ENCODE results near the gene ZNF600.
"Not testable (repeated sequence)": the region's sequence is repeated elsewhere in the genome, so short reads cannot be mapped to it uniquely, and the experiment has no call there.

ZNF600 gene

GRCh38 chr19:52786464-52787354 lies at the start of gene ZNF600:
Gene ZNF600, minus strand, starts transcription at chr19:52786791. Its CDS starts 7,903 bp downstream, at chr19:52778888.
- not testable (repeated sequence) for FAIRE-seq

- not testable (repeated sequence) for FAIRE-seq
Measured at GRCh38 chr19:52834289-52834688, 47.7 kb upstream of the ZNF600 start.

- FAIRE-seq, result not testable (repeated sequence)
Measured at GRCh38 chr19:52833541-52833940, 47.0 kb upstream of the ZNF600 start.

GRCh38 chr19:52829866-52830265 lies 43.3 kb upstream of the ZNF600 start:
- not testable (repeated sequence) for FAIRE-seq

- no peak for FAIRE-seq
Measured at GRCh38 chr19:52825765-52826164, 39.2 kb upstream of the ZNF600 start.

GRCh38 chr19:52823676-52824075 lies 37.1 kb upstream of the ZNF600 start:
- no peak for FAIRE-seq

GRCh38 chr19:52821204-52821960 lies 34.8 kb upstream of the ZNF600 start, which contains the start of gene ZNF28:
Gene ZNF28, minus strand, starts transcription at chr19:52821633. Its CDS starts 3,675 bp downstream, at chr19:52817958.
- peak; percentile 24 for FAIRE-seq

GRCh38 chr19:52820472-52821203 lies 34.0 kb upstream of the ZNF600 start:
- not testable (repeated sequence) for FAIRE-seq

- no peak for FAIRE-seq
Measured at GRCh38 chr19:52809801-52810200, 23.2 kb upstream of the ZNF600 start.

- FAIRE-seq, result not testable (repeated sequence)
Measured at GRCh38 chr19:52799950-52800640, 13.5 kb upstream of the ZNF600 start.

- no peak for FAIRE-seq
Measured at GRCh38 chr19:52789440-52789839, 2.8 kb upstream of the ZNF600 start.

GRCh38 chr19:52786078-52786463 lies 520 bp downstream of the ZNF600 start:
- no peak for FAIRE-seq

GRCh38 chr19:52785506-52785905 lies 1.1 kb downstream of the ZNF600 start:
- no peak for FAIRE-seq

GRCh38 chr19:52782864-52783263 lies 3.7 kb downstream of the ZNF600 start:
- FAIRE-seq, result not testable (repeated sequence)

GRCh38 chr19:52778811-52779210 lies 7.8 kb downstream of the ZNF600 start:
- FAIRE-seq, result no peak

GRCh38 chr19:52756447-52756846 lies 30.1 kb downstream of the ZNF600 start:
- not testable (repeated sequence) for FAIRE-seq

GRCh38 chr19:52749780-52750179 lies 36.8 kb downstream of the ZNF600 start:
- FAIRE-seq, result no peak

- no peak for FAIRE-seq
Measured at GRCh38 chr19:52748336-52748950, 38.1 kb downstream of the ZNF600 start.

GRCh38 chr19:52745919-52746318 lies 40.7 kb downstream of the ZNF600 start:
- not testable (repeated sequence) for FAIRE-seq

GRCh38 chr19:52743091-52743490 lies 43.5 kb downstream of the ZNF600 start:
- FAIRE-seq, result no peak

- FAIRE-seq, result no peak
Measured at GRCh38 chr19:52742516-52742915, 44.1 kb downstream of the ZNF600 start.

Measured in colon (tissue), 2 donors.